IPS-20b (cell line): ENCODE results near the gene TTC27.
"Not testable (repeated sequence)": the region's sequence is repeated elsewhere in the genome, so short reads cannot be mapped to it uniquely, and the experiment has no call there.

Experiments
- H3K27ac ChIP-seq: one replicate; pipeline ENCODE4 v1.5.1; 2013; ENCODE audit warnings: low read length
- H3K27me3 ChIP-seq: 2 replicates; pipeline ENCODE4 v1.6.1; 2013; ENCODE audit warnings: mild to moderate bottlenecking, low read length, inconsistent platforms; ENCODE audit not compliant: insufficient read depth
- H3K36me3 ChIP-seq: 2 replicates; pipeline ENCODE4 v1.6.1; 2013; ENCODE audit warnings: low read depth, mild to moderate bottlenecking, inconsistent platforms, low read length, moderate library complexity; ENCODE audit not compliant: insufficient read depth
- H3K4me1 ChIP-seq: 2 replicates; pipeline ENCODE4 v1.6.1; 2013; ENCODE audit warnings: mild to moderate bottlenecking, control low read depth, inconsistent platforms, low read length, moderate library complexity; ENCODE audit not compliant: insufficient read depth
- H3K4me3 ChIP-seq: 2 replicates; pipeline ENCODE4 v1.5.1; 2013; ENCODE audit warnings: mild to moderate bottlenecking, low read length, inconsistent platforms
- H3K9ac ChIP-seq: 2 replicates; pipeline ENCODE4 v1.6.1; 2013; ENCODE audit warnings: low read depth, mild to moderate bottlenecking, inconsistent platforms, low read length, moderate library complexity
- H3K9me3 ChIP-seq: 2 replicates; pipeline ENCODE4 v1.6.1; 2013; ENCODE audit warnings: mild to moderate bottlenecking, low read depth, low read length, inconsistent platforms; ENCODE audit not compliant: insufficient read depth

TTC27 gene

GRCh38 chr2:32723467-32724079 lies 95.7 kb downstream of the TTC27 start:
- Histone ChIP-seq H3K27ac (no peak overlapping the region), H3K9me3 (no peaks in the 10 kb centered on the region), H3K27me3 (no peaks in the 10 kb centered on the region), H3K9ac (no peak overlapping the region), H3K4me3 (no peak overlapping the region), H3K36me3 (no peaks in the 10 kb centered on the region), H3K4me1 (no peaks in the 10 kb centered on the region)

DNA sequence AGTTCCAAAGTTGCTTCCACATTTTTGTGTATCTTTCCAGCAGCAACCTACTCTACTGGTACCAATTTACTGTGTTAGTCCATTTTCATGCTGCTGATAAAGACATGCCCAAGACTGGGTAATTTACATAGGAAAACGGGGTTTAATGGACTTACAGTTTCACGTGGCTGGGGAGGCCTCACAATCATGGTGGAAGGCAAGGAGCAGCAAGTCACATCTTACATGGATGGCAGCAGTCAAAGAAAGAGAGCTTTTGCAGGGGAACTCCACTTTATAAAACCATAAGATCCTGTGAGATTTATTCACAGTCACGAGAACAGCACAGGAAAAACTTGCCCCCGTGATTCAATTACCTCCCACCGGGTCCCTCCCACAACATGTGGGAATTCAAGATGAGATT lies 98.8 kb downstream of the TTC27 start:
- H3K27ac ChIP-seq, H3K9me3 ChIP-seq, H3K4me3 ChIP-seq, H3K36me3 ChIP-seq, H3K27me3 ChIP-seq, H3K9ac ChIP-seq: not testable (repeated sequence)
- H3K4me1 ChIP-seq, result peaks cover 12% of the 10 kb centered on the region; the same call in 1 of the 2 replicates

- Histone ChIP-seq H3K9me3 (no peaks in the 10 kb centered on the region), H3K36me3 (no peaks in the 10 kb centered on the region), H3K4me1 (peaks cover 14% of the 10 kb centered on the region; the same call in 1 of the 2 replicates), H3K27ac (no peak overlapping the region), H3K27me3 (no peaks in the 10 kb centered on the region), H3K9ac (no peak overlapping the region), H3K4me3 (no peak overlapping the region)
Measured at GRCh38 chr2:32727157-32727556, 99.3 kb downstream of the TTC27 start.

DNA sequence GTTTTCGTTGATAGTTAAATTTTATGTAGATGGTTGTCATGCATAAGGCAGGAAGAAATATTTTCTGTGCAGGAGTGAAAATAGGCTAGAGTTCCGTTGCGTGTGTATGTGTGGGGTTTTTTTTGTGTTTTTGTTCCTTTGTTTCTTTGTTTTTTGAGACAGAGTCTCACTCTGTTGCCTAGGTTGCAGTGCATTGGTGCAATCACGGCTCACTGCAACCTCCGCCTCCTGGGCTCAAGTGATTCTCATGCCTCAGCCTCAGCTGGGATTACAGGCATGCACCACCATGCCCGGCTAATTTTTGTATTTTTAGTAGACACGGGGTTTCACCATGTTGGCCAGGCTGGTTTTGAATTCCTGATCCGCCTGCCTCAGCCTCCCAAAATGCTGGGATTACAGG lies 103.1 kb downstream of the TTC27 start:
- H3K27ac ChIP-seq, H3K9me3 ChIP-seq, H3K4me3 ChIP-seq, H3K9ac ChIP-seq, H3K36me3 ChIP-seq, H3K27me3 ChIP-seq: not testable (repeated sequence)
- peaks cover 14% of the 10 kb centered on the region; the same call in 1 of the 2 replicates for H3K4me1 ChIP-seq

DNA sequence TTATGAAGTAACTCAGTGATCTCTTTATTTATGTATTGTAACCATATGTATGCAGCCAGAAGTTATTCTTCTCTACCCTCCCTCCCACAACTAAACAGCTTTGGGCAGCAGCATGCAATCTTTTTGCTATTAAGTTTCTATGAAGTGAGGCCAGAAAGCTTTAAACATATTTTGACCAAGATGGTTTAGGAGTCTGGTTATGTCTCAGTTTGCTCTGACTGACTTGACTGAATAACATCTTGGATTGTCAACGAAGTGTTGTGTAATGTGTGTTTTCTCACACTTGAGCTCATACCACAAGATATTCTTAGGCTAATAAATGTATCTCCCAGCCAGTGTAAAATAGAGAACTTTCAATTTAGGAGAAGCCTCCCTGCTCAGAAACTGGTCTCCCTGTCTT lies 104.3 kb downstream of the TTC27 start:
- Histone ChIP-seq H3K9me3 (no peaks in the 10 kb centered on the region), H3K4me1 (peaks cover 14% of the 10 kb centered on the region; the same call in 1 of the 2 replicates), H3K36me3 (peaks cover 3% of the 10 kb centered on the region; the same call in 1 of the 2 replicates), H3K9ac (no peak overlapping the region), H3K27me3 (no peaks in the 10 kb centered on the region), H3K27ac (no peak overlapping the region), H3K4me3 (no peak overlapping the region)

- H3K27ac ChIP-seq, result no peak overlapping the region
- H3K4me3 ChIP-seq, result no peak overlapping the region
- no peaks in the 10 kb centered on the region for H3K9me3 ChIP-seq
- peaks cover 7% of the 10 kb centered on the region; the same call in 1 of the 2 replicates for H3K36me3 ChIP-seq
- no peak overlapping the region for H3K9ac ChIP-seq
- H3K4me1 ChIP-seq, result peaks cover 14% of the 10 kb centered on the region; the same call in 1 of the 2 replicates
- H3K27me3 ChIP-seq, result no peaks in the 10 kb centered on the region
Measured at GRCh38 chr2:32732912-32733472, 105.1 kb downstream of the TTC27 start.

DNA sequence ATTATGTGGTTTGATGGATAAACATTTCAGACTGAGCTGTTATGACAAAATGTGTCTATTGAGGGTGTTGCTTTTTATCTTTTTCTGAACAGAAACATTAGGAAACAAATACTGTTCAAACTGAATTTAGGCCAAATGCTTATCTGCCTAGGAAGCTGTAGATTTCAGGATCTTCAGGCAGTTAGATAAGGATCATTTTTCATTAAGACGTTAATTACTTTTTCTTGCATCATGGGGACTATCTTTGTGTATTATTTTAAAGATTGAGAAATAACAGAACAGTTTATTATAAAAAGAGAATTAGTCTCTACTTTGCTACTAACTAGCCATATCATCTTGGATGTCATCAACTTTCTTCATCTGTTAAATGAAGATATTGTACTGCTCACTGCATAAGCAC lies 107.5 kb downstream of the TTC27 start:
- Histone ChIP-seq H3K4me3 (no peak overlapping the region), H3K9ac (no peak overlapping the region), H3K27ac (no peak overlapping the region), H3K9me3 (no peaks in the 10 kb centered on the region), H3K4me1 (peaks cover 7% of the 10 kb centered on the region; the same call in 1 of the 2 replicates), H3K27me3 (no peaks in the 10 kb centered on the region), H3K36me3 (peaks cover 7% of the 10 kb centered on the region; the same call in 1 of the 2 replicates)

GRCh38 chr2:32738939-32739338 lies 111.1 kb downstream of the TTC27 start:
- Histone ChIP-seq H3K4me1 (no peaks in the 10 kb centered on the region), H3K27ac (no peak overlapping the region), H3K27me3 (no peaks in the 10 kb centered on the region), H3K36me3 (peaks cover 7% of the 10 kb centered on the region; the same call in 1 of the 2 replicates), H3K9ac (no peak overlapping the region), H3K4me3 (no peak overlapping the region), H3K9me3 (no peaks in the 10 kb centered on the region)

GRCh38 chr2:32739664-32740063 lies 111.8 kb downstream of the TTC27 start:
- Histone ChIP-seq H3K27me3 (no peaks in the 10 kb centered on the region), H3K9me3 (no peaks in the 10 kb centered on the region), H3K4me3 (no peak overlapping the region), H3K36me3 (peaks cover 7% of the 10 kb centered on the region; the same call in 1 of the 2 replicates), H3K9ac (no peak overlapping the region), H3K27ac (no peak overlapping the region), H3K4me1 (no peaks in the 10 kb centered on the region)

DNA sequence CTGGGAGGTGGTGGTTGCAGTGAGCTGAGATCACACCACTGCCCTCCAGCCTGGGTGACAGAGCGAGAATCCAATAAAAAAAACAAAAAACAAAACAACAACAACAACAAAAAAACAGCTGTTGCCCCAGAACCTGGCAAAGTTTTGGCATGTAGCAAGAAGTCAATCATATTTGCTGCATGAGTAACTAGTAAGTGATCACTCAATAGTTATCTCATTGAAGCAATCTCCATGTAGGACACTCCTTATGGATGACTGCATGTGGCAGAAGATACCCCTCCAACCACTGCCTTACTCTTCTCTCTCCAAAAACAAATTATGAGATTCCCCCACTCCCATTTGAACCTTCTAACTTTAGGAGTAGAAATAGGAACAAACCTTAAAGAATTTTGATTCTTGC lies 113.7 kb downstream of the TTC27 start:
- no peaks in the 10 kb centered on the region for H3K4me1 ChIP-seq
- no peak overlapping the region for H3K9ac ChIP-seq
- H3K27me3 ChIP-seq, result no peaks in the 10 kb centered on the region
- H3K4me3 ChIP-seq, result no peak overlapping the region
- H3K27ac ChIP-seq, result no peak overlapping the region
- peaks cover 7% of the 10 kb centered on the region; the same call in 1 of the 2 replicates for H3K36me3 ChIP-seq
- no peaks in the 10 kb centered on the region for H3K9me3 ChIP-seq

DNA sequence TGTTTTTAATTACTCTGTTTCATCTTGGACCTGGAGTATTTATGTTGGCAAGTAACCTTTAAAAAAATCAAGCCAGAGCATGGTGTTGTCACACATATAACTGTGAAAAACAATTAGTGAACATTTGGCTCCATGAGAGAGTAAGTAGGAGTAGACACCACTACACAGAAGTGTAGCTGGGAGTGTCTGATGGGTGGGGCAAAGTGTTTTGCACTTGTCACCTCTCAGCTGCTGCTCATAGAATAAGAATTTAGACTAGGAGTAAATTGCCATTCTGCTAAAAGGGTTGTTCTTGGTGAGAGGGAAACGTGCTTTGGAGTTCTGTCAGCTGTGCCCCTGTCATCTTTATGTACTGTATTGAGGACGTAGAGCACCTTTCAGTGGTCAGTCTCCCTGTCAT lies 114.5 kb downstream of the TTC27 start:
- Histone ChIP-seq H3K36me3 (peaks cover 1% of the 10 kb centered on the region; the same call in 1 of the 2 replicates), H3K4me3 (no peak overlapping the region), H3K27me3 (no peaks in the 10 kb centered on the region), H3K27ac (no peak overlapping the region), H3K9me3 (no peaks in the 10 kb centered on the region), H3K9ac (no peak overlapping the region), H3K4me1 (no peaks in the 10 kb centered on the region)

DNA sequence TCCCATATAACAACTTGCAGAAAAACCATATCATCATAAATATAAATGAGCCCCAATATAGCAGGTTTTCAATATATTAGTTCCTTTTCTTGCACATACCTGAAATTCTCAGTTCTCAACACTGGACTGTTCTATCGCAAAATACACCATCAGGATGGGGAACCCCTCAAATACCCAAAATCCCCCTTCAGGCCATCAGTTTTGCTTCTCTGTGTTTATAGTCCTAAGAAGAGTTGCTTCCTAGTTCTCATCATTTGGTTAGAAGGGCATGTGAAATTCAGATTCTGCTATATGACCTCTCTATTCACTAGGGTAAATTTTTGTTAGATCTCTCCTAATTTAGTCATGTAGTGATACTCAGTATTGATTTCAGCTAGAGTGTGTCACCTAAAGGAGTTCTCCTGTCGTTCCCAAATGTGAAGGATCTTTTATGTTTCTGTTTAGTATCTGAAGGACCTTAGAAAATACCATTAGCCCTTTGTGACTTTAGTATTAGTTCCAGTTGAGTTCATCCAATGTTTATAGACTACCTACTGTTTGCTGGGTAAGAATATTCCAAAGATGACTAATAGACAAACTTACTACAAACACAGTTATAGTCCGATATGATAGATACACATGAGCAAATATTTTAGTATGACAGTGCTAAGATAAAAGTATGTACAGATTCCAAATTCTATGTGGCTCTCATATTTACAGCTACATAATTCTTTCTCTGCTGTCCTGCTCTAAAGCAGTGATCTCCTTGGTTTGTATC lies 115.8 kb downstream of the TTC27 start:
- Histone ChIP-seq H3K27ac (no peak overlapping the region), H3K27me3 (no peaks in the 10 kb centered on the region), H3K4me3 (no peak overlapping the region), H3K9ac (no peak overlapping the region), H3K36me3 (no peaks in the 10 kb centered on the region), H3K4me1 (no peaks in the 10 kb centered on the region), H3K9me3 (no peaks in the 10 kb centered on the region)
